ENCODE data around the gene RSPH3.

Gene RSPH3

DNA sequence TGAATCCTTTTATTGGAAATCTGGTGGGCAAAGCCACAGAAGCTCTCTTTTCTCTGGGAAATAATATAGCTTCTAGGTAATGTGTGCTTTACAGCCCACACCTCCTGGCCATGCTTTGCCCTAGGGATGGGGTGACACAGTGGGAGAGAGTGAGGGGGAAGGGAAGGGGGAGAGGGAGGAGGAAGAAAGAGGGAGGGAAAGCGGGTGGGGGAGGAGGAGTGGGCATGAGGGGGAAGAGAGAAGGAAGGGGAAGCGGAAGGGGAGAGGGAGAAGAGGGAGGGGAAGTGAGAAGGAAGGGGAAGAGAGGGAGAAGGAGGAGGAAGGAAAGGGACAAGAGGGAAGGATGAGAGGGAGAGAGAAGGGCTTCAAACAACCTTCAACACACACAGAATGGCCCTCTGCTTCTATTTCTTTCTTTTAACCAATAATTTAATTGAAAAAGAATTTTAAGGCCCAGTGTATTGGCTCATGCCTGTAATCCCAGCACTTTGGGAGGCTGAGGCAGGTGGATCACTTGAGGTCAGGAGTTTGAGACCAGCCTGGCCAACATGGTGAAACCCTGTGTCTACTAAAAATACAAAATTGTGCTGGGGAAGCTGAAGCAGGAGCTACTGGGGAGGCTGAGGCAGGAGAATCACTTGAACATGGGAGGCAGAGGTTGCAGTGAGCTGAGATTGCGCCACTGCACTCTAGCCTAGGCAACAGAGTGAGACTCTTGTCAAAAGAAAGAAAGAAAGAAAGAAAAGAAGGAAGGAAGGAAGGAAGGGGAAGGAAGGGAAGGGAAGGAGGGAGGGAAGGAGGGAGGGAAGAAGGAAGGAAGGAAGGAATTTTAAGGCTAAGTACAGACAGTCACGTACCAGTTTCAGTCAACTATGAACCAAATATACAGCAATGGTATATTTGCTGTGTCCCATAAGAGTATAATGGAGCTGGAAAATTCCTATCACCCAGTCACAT is 75.2 kb downstream of the RSPH3 start:
- no peak for DNase-seq

DNA sequence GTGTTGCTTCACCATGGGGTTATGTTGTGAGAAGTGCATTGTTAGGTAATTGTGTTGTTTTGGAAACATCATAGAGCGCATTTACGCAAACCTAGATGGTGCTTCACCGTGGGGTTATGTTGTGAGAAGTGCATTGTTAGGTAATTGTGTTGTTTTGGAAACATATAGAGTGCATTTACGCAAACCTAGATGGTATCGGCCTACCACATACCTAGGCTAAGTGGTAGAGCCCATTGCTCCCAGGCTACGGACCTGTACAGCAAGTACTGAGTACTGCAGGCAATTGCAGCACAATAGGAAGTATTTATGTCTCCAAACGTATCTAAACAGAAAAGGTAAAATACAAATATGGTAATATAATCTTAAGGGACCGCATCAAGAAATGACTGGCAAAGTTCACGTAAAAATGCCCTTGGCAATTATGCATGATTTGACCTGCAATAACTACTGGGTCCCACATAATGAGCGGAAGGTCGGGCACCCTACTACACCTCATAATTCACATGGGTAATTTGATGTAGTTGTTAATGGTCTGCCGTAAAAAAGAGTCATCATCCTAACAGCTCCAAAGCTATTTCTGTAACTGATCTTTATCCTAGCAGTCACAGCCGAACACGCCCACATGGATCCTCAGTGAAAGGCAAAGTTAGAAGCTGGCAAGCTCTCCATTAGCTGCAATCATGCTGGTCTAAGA is 76.0 kb downstream of the RSPH3 start:
- DNase-seq, result no peak
